Fibroblast of skin of left biceps (primary cell): Measurements from ENCODE around the gene GPX6.
"Not testable (repeated sequence)": the region's sequence is repeated elsewhere in the genome, so short reads cannot be mapped to it uniquely, and the experiment has no call there.

Experiments
- DNase-seq, 2 experiments: peaks; one replicate each; pipeline ENCODE4 v3.0.0-alpha.2; 2013; ENCODE audit warnings: low read depth in 2 of 2

The GPX6 gene

DNA sequence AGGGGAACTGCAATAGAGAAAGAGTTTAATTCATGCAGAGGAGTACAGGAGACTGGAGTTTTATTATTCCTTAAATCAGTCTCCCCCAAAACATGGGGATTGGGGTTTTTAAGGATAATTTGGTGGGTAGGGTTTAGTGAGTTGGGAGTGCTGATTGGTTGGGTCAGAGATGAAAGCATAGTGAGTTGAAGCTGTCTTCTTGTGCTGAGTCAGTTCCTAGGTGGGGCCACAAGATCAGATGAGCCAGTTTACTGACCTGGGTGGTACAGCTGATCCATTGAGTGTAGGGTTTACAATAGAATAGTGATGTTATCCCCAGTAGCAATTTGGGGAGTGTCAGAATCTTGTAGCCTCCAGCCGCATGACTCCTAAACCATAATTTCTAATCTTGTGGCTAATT, 29.1 kb downstream of the GPX6 start:
- DNase-seq = no peak

DNA sequence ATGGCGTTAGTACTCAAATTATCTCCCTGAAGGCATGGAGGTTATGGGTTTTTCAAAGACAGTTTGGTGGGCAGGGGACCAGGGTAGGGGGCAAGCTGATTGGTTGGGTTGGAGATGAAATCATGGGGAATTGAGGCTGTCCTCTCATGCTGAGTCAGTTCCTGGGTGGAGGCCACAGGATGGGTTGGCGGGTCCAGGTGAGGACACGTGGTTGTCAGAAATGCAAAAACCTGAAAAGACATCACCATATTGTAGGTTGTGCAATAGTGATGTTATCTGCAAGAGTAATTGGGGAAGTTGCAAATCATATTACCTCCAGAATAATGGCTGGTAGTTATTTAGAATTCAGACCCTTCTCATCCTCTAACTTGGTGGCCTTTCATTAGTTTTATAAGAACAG, 30.1 kb downstream of the GPX6 start:
- no peak for DNase-seq

DNA sequence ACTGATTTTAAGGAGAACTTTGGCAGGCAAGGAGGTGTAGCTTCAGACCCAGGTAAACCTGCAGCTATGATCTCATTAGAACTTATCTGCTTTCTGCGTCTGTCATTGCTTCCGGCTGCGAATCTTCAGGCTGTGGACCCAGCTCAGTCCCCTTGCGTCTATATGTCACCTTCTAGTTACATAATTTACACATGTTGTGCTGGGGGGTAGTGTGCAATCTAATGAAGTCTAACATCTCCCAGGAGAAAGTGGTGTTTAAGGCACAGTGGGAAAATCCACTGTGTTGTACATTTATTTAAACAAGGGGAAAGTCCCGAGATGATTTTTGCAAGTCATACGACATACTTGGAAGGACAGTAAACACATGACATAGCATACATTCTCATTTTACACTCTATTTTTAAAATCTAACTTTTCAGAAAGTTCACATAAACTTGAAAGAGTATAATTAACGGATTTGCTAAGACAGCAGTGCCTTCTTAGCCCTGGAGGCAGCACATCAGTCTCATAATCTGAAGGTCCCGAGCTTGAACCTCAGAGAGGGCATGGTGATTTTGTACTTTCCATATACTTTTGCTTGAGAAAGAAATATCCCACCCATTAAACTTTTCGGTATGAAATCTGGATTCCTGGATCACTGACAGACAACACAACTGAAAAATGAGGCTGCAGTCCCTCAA, 35.2 kb downstream of the GPX6 start:
- DNase-seq = no peak

DNA sequence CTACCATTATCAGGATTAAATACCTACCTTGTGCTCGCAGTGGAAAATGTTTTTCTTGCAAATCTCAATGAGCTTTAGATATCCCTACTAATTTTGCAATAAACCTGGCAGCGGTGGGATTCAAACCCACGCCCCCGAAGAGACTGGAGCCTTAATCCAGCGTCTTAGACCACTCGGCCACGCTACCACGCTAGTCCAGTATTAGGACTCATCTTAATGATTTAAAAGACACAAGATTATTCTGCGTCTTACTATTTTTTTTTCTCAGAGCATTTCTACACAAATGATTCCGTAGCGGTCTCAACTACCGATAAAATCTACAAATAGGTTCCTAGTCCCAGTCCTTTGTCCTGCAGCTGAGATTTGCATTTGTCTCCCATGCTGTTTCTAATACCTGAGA, 37.1 kb downstream of the GPX6 start:
- DNase-seq = no peak

DNA sequence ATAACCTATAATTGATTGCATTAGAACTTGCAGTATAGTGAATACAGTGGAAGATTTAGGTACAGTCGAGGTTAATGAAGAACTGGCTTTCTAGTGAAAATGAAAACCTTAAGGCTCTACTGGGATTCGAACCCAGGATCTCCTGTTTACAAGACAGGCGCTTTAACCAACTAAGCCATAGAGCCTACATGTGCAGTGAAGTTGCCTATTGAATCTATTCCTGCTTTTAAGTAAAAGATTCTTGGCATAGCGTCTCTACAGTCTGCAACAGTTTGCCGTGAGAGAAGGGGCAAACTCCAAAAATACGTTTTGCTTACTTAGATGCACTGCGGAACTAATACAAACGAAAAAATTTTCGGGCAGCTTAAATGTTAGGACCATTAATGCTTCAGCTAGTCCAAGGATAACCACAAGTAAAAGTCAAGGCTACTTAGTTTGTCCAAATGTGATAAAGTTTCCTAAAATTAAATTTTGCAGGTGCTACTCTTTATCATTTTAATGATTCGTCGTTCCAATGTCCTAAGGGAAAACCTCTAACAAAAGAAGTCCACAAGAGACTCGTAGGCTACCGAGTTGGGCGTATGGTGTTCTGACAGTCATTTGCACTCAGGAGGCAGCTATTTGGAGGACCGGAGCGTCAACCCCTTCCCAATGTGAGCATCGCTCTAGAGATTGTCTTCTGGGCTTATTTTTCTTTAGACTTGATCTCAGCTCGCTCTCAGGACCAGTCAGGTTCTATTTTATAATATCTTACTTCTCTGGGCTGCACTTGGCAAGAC, 41.0 kb downstream of the GPX6 start:
- peak; percentile 64 to 65 for DNase-seq

DNA sequence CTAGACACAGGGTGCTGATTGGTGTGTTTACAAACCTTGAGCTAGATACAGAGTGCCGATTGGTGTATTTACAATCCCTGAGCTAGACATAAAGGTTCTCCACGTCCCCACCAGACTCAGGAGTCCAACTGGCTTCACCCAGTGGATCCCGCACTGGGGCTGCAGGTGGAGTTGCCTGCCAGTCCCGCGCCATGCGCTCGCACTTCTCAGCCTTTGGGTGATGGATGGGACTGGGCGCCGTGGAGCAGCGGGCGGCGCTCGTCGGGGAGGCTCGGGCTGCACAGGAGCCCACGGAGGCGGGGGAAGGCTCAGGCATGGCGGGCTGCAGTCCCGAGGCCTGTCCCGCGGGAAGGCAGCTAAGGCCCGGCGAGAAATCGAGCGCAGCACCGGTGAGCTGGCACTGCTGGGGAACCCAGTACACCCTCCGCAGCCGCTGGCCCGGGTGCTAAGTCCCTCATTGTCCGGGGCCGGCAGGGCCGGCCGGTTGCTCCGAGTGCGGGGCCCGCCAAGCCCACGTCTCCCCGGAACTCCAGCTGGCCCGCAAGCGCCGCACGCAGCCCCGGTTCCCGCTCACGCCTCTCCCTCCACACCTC, 46.3 kb downstream of the GPX6 start:
- not testable (repeated sequence) for DNase-seq

DNA sequence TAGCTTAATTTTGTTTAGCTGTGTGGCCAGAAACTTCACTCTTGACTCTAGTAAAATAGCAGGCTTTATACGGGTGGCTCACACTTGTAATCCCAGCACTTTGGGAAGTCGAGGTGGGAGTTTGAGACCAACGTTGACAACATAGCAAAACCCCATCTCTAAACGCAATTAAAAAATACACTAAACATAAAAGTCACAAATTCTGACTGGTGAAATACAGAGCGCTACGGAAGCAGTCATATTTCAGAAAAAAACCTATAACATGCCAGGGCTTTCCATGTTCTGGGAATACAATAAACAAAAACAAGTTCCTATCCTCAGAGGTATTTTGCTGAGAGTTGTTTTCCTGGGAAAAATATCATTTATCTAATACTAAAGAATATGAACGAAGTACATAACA, 47.5 kb downstream of the GPX6 start:
- DNase-seq = no peak

DNA sequence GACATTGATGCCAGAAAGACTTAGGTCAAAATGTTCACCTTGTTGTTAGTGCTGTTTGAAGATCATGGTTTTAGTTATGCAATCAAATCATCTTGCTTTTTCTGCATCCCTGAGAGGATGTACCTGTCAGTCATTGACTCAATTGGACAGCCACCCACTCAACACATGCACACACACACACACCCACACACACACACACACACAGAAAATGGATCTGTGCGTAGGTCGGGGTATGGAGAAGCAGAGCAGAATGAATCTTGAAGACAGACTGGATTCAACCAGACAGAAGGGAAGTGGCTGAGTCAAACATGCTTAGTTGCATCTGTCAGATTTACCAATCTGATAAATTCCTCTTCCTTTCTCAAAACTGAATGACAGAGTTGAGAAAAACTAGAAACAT, 53.2 kb downstream of the GPX6 start:
- no peak for DNase-seq

DNA sequence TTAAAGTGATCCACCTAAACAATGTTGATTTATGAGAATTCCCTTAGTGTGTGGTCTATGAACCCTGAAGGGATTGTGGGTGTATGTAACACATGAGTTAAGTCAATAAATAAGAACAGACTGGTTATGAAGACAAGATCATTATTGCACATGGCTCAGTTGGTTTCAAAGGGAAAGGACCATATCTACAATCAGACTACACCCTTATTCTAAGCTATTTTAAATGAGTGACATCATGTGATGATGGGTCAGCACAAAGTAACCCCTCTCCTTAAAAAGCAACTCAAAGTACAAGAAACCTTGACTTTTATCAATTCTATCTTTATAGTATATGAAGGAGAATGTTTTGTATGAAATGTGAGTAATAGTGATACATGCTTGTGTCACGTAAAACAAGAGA, 57.0 kb downstream of the GPX6 start:
- DNase-seq = no peak
